Nucleus accumbens (tissue), 56 donors: ENCODE measurements around the gene PTPRA.
A peak's percentile ranks its signal among the peaks of the same experiment; 100 is the strongest.
"Not testable (repeated sequence)": the region's sequence is repeated elsewhere in the genome, so short reads cannot be mapped to it uniquely, and the experiment has no call there.

Source experiments
- DNase-seq, 56 donors: peaks; one replicate each; lab custom pipeline; 2025; lab: John Stamatoyannopoulos, UW

PTPRA gene

DNA sequence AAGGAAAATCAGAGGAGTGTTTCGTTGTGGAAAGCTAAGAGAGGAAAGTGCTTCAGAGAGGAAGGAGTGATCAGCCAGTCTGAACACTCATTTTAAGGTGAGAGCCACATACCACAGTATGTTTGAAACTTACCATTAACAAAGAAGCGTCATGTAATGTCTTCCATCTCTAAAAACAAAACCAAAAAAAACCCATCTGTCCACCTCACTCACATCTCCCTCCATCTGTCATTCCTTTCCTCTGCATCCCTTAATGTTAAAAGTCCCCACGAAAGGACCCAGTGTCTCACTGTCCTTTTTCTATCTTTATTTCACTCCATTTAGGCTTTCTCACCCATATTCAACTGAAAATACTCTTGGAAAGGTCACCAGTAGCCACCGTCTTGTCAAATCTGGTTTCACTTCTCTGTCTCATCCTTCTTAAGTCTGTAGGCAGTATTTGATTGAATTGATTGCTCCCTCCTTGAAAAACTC is 110.8 kb downstream of the PTPRA start:
- no peak for DNase-seq

DNA sequence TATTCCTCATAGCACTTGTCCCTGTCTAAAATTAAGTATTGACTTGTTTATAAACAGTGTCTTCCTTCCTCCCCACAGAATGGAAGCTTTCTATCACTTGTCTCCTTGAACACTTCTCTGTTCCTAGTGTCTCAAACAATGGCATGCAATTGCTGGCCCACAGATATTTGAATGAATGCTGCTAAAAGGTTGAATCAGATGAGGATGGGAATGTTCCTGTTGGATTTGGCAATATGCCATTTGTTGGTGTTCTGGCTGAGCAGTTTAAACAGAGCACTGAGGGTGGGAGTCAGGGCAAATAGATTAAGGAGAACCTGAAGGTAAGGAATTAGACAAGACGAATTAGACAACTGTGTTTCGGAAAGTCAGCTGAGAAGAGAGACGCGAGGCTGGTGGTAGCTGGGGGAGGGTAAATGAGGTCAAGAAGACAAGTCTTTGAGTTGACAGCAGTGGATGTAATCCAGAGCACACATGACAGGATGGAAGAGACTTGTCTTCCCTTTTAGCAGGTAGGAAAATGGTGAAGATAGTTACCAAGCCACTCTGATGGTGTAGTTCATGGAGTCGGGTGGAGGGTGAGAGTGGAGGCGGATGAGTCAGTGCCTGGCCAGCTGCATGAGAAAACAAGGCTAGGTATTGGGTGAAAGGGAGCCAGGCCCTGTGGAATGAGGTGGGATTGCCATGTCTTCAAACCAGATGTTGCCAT is 111.8 kb downstream of the PTPRA start:
- DNase-seq, result no peak

DNA sequence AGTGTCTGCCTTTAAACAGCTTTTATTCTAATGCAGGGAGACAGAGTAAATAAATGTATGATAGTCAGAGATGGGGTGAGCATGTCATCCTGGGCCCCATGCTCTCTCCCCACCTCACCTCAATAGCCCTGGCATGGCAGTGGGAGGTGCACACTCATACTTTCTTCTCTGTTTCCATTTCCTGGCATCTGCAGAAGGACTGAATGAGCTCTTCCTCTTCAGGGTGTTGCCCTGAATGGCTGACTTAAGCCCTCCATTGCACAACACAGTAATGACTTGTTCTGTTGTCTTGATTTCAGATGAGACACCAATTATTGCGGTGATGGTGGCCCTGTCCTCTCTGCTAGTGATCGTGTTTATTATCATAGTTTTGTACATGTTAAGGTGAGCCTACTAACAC is 113.2 kb downstream of the PTPRA start:
- DNase-seq, result no peak

DNA sequence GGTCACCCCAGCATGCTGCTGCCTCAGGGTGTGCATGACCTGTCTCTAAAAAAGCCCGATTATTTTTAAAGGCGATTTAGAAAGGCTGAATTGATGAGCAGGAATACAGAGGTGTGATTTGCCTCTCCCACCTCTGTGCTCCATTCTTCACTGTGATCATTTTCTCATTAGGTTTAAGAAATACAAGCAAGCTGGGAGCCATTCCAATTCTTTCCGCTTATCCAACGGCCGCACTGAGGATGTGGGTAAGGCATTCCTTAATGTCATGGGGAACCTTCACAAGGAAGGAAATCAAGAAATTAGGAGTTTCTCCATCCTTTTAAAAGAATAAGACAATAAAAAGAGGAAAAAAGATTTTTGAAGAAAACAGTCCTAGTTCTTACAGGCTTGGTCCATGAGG is 114.6 kb downstream of the PTPRA start:
- DNase-seq, result no peak

DNA sequence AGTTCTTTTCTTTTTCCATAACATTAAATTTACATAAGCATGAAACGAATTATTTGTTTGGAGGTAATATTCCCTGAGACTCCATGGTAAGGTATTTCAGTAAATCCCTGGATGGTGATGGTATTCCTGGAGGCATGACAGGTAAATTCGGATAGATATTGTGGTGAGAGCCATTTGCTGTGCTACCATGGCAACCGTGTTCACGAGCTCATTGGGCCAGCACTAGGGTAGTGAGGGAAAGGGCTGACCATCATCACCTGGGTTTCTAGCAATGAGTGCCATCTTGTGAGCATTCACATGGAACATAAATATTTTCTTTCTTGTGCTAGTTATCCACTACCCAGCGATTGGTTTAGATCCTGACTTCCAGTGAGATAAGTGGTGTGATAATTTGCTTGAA is 118.3 kb downstream of the PTPRA start:
- no peak for DNase-seq

DNA sequence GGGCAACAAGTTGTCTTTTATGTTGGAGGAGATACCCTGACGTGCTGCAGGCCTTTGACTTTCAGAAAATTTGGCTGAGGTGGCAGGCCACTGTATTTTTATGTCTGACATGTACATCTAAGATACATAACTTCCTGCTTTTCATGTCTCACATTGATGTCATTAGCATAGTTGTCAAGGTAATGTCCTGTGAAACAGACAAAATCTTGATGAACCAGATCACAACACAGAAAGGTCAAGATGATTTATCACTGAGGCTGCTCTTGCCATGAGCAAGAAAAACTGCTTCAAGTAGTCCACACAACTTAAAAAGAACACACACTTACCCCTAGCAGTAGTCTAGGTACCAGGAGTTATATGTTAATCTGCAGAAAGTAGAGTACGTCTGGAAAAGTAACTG is 120.0 kb downstream of the PTPRA start:
- DNase-seq, result no peak

DNA sequence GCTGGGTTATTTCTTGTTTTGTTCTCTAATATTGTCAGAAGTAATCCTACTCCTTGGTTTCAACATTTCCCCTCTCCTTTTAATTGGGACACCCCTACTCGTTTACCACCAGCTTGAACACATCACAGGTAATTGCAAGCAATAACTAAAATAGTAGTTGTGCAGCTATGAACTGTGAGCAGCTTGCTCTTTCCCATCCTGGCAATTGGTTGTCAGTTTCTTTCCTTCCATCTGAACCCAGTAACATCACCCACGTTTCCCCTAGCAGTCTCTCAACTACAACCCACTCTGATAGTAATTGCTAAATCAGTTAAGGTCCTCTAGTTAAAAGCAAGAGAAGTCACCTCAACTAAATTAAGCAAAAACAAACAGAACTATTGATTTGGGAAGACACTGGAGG is 122.5 kb downstream of the PTPRA start:
- DNase-seq, result no peak

DNA sequence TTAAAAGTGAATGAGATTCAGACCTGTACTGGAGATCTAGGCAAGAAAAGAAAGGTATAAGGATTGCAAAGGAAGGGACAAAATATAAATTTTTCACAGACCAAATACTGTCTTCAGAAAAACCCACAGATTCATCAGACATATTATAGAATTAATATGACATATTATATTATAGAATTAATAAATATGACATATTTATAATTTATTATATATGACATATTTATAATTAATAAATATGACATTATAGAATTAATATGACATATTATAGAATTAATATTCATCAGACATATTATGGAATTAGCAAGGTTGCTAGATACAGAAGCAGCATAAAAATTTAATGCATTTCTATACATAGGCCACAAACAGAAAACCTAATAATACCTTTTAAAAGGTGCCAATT is 125.4 kb downstream of the PTPRA start:
- DNase-seq, result no peak

DNA sequence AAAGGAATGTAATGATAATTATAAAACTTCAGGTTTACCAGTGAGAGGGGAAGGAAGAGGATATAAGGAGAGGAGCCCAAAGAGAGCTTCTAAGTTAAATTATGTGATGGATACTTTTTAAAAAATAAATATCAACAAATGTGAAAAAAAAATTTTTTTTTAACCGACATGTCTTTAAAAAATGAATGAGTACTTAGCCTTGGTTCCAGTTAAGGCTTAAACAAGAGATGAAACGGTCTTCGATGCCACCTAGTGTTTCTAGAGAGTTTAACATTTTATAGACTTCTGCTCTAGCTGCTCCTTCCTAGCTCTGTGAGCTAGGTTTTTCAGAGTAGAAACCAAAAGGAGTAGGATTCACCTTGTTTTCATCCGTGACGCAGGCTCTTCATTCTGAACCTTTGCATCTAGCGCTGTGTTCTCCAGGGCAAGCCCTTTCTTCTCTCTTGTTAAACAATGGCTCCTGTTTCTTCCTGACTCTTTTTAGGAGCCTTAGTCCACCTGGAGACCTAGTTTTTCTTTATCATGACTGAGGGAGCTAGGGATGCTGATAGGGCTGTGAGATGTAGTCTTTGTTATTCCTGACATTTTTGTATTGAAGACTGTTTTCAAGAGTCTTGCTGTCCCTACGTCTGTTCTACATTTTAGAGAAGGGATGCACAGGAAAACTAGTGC is 127.7 kb downstream of the PTPRA start:
- DNase-seq, result peak in 5 of 56 donors; percentile 3 to 23 (median 7)

DNA sequence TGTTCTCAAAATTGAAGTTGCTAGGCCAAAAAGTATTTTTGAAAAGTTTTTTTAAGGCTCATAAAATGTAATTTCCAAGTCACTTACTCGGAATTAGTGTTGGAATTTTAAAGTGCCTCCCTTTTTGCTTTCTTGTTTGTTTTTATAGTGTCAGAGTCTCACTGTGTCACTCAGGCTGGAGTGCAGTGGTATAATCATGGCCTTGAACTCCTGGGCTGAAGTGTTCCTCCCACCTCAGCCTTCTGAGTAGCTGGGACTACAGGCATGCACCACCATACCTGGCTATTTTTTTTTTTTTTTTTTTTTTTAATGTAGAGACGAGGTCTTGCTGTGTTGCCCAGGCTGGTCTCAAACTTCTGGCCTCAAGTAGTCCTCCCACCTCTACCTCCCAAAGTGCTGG is 130.1 kb downstream of the PTPRA start:
- DNase-seq, result no peak

DNA sequence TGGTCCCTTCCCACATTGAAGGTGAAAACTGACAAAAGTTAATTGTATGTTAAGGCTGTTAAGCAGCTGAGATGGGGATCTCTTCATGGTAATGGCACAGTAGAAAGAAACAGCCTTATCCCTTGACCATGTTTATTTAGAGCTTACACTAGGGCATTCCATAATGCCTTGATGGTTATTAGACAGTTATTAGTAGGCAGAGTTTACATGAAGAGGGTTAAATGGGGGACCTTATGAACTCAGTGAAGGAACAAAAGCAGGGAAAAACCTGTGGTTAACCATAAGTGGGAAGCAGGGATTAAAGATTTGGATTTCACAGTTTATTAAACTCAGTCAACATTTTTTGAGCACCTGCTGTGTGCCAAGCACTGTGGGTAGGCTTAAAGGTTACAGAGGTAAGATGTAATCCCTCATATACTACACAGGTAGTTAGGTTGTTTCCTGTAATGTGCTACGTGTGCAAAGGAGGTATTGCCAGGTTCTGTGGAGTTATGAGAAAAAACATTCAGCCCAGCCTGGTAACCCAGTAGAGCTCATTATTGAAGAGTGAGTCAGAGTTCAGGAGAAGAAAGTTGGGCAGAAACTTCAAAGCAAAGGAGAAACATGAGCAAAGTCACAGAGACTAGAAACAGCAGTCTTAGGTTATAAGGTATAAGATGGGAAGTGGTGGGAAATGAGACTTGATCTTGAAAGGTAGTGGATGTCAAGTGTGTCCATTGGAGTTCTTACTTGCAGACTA is 137.9 kb downstream of the PTPRA start:
- DNase-seq, result no peak

DNA sequence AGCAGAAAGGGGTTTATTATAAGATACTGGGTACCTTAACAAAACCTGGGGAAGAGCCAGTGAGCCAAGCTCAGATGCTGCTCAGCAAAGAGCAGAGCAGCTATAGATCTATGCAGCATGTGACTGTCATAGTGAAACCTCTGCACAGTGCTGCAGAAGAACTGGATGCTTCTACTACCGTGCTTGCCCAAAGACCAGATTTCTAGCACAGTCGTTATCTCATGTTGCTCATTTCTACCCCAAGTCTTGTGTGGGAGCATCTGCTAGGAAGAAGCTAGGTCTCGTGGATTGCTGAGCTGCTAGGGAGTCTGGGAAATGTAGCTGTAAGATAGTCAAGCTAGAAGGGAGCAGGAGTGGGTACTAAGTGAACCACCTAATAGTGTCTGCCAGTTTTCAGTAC is 138.5 kb downstream of the PTPRA start:
- peak in 1 of 56 donors; percentile 5 for DNase-seq

DNA sequence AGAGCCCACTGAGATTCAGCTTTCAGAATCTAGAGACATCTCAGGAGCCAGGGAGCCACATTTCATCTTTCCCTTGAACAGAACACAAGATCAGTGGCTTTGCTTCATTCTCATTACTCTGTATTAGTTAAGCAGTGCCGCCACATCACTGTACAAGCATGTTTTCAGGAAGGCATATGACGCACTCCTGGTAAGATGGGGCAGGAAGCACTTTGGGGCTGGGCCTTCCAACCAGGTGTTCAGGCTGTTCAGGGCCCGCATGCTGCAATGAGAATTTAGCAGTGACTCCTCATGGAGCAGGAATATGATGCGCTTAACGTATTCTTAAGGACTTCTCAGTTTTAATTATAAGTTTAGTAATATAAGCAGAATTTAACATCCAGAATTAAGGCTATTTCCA is 140.5 kb downstream of the PTPRA start:
- DNase-seq, result no peak

DNA sequence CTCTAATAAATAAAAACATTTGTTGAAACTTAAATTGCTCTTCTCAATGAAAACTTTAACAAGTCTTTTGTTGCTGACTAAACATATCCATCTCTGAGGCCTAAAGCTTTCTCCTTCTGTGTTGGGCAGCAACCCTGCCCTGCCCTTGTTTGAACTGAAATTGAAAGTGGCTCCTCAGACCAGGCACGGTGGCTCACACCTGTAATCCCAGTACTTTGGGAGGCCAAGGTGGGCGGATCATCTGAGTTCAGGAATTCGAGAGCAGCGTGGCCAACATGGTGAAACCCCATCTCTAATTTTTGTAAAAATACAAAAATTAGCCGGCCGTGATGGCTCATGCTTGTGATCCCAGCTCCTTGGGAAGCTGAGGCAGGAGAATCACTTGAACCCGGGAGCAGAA is 140.9 kb downstream of the PTPRA start:
- no peak for DNase-seq

DNA sequence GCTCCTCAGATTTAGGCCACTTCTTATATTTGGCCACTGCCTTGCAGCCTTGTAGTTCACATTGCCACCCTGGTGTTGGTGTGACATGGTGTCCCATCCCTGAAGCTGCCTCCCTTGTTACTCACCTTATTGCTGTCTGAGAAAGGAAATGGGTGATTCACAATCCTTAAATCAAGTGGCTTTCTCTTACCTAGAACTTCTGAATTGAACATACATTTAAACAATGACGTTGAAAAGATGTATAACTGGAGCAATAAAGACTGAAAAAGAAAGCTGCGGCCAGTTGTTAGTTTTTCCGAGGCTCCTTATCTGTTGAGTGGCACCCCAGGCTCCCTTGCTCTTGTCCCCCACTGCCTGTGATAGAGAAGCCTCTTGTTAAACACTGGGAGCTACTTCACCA is 141.4 kb downstream of the PTPRA start:
- DNase-seq, result no peak

DNA sequence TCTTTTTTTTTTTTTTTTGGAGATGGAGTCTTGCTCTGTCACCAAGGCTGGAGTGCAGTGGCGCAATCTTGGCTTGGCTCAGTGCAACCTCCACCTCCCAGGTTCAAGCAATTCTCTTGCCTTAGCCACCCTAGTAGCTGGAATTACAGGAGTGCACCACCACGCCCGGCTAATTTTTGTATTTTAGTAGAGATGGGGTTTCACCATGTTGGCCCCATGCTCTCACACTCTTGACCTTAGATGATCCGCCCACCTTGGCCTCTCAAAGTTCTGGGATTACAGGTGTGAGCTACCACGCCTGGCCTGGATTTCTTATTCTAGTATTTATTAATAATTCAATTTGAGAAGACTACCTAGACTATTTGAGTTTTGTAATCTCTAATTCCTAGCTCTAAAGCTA is 142.0 kb downstream of the PTPRA start:
- DNase-seq, result not testable (repeated sequence)

DNA sequence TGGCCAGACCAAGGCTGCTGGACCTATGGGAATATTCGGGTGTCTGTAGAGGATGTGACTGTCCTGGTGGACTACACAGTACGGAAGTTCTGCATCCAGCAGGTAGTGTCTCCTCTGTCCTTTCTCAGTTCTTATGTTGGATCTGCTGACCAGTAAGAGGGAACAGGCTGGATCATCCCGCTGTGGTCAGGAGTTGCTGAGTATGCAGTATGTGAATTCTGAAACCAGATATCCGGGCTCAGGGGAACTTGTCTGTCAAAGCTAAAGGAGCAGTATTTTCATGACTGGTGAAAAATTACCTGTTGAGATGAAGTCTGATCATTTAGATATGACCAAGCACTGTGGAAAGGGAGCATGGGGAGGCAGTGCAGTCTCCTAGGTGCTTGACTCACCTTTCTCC is 148.0 kb downstream of the PTPRA start:
- DNase-seq, result no peak

DNA sequence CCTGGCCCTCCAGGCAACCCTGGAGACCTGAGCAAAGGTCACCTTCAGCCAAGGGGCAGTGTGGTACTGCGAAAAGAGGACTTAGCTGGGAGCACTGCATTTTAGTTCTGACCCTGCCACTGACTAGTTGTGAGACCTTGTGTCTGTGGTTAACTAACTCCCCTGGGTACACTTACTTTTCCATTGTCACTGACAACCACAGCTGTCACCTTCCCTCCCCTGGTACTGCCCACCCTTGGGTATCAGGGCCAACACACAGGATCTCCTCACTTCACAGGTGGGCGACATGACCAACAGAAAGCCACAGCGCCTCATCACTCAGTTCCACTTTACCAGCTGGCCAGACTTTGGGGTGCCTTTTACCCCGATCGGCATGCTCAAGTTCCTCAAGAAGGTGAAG is 148.5 kb downstream of the PTPRA start:
- DNase-seq, result no peak

DNA sequence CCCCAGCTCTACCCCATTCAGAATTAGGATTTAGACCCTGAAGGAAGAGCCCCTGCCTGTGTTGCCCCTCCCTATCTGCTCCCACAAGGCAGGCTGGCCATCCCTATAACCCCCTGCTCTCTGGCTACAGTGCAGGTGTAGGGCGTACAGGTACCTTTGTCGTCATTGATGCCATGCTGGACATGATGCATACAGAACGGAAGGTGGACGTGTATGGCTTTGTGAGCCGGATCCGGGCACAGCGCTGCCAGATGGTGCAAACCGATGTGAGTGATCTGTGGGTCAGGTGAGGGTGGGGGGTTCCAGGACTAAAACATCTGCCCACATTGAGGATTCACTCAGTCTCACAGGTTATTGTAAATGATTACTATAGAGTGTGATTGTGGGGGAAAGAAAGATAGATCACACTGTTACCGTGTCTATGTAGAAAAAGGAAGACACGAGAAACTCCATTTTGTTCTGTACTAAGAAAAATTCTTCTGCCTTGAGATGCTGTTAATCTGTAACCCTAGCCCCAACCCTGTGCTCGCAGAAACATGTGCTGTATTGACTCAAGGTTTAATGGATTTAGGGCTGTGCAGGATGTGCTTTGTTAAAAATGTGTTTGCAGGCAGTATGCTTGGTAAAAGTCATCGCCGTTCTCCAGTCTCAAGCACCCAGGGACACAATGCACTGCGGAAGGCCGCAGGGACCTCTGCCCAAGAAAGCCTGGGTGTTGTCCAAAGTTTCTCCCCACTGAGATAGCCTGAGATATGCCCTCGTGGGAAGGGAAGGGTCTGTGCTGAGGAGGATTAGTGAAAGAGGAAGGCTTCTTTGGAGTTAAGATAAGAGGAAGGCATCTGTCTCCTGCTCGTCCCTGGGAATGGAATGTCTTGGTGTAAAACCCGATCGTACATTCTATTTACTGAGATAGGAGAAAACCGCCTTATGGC is 149.5 kb downstream of the PTPRA start:
- not testable (repeated sequence) for DNase-seq

DNA sequence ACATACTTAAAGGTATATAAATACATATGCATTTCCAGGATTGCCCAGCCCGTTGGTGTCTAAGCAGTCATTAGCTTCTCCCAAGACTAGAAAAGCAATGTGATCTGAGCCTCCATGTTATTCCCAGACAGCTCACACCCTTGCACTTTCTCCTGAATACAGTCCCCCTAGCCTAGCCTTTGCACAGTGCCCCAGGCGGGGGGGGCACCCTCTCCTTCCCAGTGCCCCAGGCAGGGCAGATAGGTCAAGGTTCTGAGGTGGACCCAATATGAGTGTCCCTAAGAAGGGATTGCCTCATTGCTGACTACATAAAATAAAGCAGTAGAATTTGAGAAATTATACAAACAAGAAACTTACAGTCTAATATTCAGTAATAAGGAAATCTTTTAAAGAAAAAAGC is 154.7 kb downstream of the PTPRA start:
- DNase-seq, result no peak
